KBM-7 (cell line): ENCODE results near the gene TMEM45A.
"Not testable (repeated sequence)": the region's sequence is repeated elsewhere in the genome, so short reads cannot be mapped to it uniquely, and the experiment has no call there.

ENCODE experiments used
- DNase-seq: peaks from one replicate; pipeline ENCODE4 v3.0.0-alpha.2; 2015
- in situ Hi-C: fragments of 300-500 bp; cut with MboI; formaldehyde crosslinking; loops from 2 replicates; pipeline ENCODE4 v1.14.3; 2020; ENCODE audit warnings: low sequenced_read_pairs, low pct_unique_long_range_greater_than_20kb, mixed read lengths

The TMEM45A gene

DNA sequence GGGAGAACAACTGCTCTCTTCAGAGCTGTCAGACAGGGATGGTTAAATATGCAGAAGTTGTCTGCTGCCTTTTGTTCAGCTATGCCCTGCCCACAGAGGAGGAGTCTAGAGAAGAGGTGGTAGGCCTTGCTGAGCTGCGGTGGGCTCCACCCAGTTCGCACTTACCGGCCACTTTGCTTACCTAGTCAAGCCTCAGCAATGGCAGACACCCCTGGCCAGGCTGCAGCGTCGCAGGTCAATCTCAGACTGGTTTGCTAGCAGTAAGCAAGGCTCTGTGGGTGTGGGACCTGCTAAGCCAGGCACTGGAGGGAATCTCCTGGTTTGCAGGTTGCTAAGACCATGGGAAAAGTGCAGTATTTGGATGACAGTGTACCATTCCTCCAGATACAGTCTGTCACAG lies 12.3 kb upstream of the TMEM45A start:
- DNase-seq = no peak
- in situ Hi-C loops = no loop called here

DNA sequence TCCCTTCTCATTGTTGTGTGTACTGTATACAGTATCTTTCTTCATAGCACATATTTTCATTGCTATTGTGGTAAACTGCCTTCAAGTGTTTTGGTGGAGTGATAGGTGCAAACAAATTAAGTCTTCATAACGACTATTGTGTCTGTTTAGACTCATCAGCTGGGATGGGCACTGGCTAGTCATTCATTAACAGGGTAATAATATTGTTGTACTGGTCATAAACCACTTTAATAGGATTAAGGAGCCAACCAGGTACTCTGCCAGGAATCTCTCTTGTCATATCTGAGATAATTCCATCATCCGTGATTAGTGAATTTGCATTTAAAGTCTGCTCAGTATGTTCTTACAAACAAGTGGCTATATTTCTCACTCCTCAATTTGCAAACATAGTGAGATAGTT lies 10.2 kb upstream of the TMEM45A start:
- in situ Hi-C loops = no loop called here
- no peak for DNase-seq

GRCh38 chr3:100483529-100483928 lies 8.9 kb upstream of the TMEM45A start:
- in situ Hi-C loops = no loop called here
- DNase-seq = no peak

DNA sequence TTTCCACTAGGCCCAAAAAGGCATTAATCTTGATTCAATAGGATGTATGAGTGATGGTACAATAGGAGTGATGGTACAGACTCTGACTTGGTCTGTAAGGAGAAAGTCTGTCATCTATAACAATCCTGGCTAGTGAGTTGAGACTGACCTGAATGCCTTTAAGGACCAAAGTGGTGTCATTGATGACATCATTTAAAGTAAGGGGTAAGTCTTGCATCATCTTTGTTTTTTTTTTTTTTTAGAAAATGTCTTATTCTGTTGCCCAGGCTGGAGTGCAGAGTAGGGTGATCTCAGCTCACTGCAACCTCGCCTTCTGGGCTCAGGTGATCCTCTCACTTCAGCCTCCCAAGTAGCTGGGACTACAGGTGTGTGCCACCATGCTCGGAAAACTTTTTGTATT lies 5.6 kb upstream of the TMEM45A start:
- in situ Hi-C loops = no loop called here
- DNase-seq = no peak

GRCh38 chr3:100489118-100489517 lies 3.3 kb upstream of the TMEM45A start:
- in situ Hi-C loops = no loop called here
- no peak for DNase-seq

DNA sequence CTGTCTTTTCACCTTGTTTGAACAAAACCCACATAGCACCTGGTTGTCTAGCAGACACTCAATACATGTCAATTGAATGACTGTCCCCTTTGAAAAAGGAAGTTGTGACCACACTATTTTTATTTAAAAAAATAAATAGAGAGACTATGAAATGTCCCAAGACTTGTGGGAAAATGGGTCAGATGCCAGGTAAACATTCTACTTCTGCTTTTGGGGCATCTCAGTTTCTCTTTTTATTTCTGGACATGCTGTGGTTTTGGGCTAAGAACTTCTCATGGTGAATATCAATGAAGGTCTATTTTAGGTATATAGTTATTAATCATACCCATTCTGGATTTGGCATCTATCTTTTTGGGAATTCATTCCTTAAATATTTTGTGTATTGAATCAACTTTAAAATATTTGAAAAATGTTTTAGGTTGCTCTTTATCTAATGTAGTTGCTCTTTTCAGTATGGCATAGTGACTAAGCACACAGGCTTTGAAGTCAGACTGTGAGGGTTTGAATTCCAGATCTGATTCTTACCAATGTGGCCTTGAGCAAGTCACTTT lies 4.4 kb downstream of the TMEM45A start:
- in situ Hi-C loops = no loop called here
- no peak for DNase-seq

DNA sequence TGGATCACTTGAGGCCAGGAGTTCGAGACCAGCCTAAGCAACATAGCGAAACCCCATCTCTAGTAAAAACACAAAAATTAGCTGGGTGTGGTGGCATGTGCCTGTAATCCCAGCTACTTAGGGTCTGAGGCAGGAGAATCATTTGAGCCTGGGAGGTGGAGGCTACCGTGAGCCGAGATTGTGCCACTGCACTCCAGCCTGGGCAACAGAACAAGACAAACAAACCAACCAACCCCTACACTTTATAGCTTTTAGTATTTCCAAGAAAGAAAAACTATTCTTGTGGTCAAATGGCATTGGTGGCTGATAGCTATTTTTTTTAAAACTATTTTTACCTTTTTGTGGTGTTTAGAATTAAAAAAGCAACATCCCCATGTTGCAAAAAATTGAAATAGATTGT lies 7.2 kb downstream of the TMEM45A start:
- DNase-seq = no peak

DNA sequence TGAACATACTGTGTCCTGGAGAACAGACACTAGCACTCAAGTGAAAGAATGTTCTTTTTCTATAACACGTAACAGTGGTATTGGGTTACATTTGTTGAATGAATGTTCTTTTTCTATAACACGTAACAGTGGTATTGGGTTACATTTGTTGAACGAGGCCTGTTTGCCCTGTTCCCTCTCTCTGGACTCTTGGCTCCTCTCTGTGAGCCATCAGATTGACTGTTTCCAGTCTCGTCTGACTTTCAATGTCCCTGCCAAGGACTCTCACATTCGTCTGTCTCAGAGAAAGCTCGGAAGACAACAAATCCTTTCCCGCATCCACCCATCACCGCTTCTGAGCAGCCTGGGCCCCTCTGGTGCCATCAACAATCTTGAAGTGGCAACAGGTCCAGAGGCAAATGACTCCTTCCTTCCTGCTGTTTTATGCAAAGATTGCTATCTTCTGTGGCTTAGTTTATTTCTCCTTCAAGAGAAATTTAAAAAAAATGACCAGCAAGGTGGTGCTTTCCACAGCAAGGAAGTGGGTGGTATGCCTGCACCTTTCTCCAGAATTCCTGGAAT lies 8.0 kb downstream of the TMEM45A start:
- in situ Hi-C loops = no loop called here

More for the DNA sequence above, 7.2 kb downstream of the TMEM45A start:
- in situ Hi-C loops = no loop called here

GRCh38 chr3:100503448-100503847 lies 11.0 kb downstream of the TMEM45A start:
- in situ Hi-C loops = no loop called here
- no peak for DNase-seq

More for the DNA sequence above, 8.0 kb downstream of the TMEM45A start:
- DNase-seq = no peak

GRCh38 chr3:100506355-100506754 lies 13.9 kb downstream of the TMEM45A start:
- DNase-seq = no peak
- in situ Hi-C loops = no loop called here

- in situ Hi-C loops, DNase-seq: not testable (repeated sequence)
Measured at GRCh38 chr3:100509818-100510217, 17.4 kb downstream of the TMEM45A start.

DNA sequence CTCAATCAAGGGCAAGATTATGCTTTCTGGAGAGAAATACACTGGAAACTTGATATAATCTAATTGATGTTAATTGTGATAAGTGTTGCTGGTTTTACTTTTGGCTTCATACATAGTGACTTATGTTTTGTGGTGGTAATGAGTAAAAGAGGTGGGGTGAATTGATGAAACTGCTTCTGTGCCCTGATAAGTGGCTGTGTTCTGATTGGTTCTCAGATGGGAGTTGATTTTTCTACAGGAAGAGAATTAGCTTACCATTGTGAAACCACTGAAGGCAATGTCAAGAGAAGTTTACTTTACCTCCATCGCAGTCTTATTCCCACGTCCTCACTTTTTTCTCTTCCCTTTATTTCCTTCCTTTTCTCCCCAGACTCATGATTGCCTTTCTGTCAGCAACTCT lies 23.8 kb downstream of the TMEM45A start:
- in situ Hi-C loops = no loop called here
- DNase-seq = no peak

DNA sequence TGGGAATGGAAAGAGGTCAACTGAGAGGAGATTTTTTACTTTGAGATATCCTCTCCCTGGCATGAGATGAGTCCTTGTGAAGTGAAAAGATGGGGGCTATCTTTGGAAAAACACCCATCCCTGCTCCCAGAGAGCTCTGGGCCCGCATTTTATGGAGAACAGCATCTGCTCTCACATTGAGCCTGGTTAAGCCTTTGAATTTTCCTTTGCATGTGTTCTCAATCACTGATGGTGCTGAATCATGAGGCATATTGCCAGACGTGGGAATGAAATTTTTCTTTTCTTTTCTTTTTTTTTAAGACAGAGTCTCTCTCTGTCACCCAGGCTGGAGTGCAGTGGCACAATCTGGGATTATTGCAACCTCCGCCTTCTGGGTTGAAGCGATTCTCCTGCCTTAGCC lies 24.4 kb downstream of the TMEM45A start:
- no peak for DNase-seq
- in situ Hi-C loops = no loop called here

GRCh38 chr3:100517276-100517675 lies 24.9 kb downstream of the TMEM45A start:
- no peak for DNase-seq
- in situ Hi-C loops = no loop called here

- DNase-seq = no peak
- in situ Hi-C loops = no loop called here
Measured at GRCh38 chr3:100518244-100518643, 25.8 kb downstream of the TMEM45A start.

GRCh38 chr3:100518983-100519382 lies 26.6 kb downstream of the TMEM45A start:
- in situ Hi-C loops = no loop called here
- no peak for DNase-seq

GRCh38 chr3:100521439-100521845 lies 29.0 kb downstream of the TMEM45A start:
- no peak for DNase-seq
- in situ Hi-C loops = no loop called here

- in situ Hi-C loops = no loop called here
- no peak for DNase-seq
Measured at GRCh38 chr3:100522125-100522524, 29.7 kb downstream of the TMEM45A start.

GRCh38 chr3:100523050-100523760 lies 30.8 kb downstream of the TMEM45A start:
- in situ Hi-C loops = no loop called here
- DNase-seq = no peak

GRCh38 chr3:100525753-100526612 lies 33.6 kb downstream of the TMEM45A start:
- DNase-seq = no peak
- in situ Hi-C loops = no loop called here
